Measurements from ENCODE around the gene R3HDM2.

GRCh38 chr12:57272337-57273151 is 158.3 kb downstream of the R3HDM2 start:
- TF ChIP-seq, protein P1, sequence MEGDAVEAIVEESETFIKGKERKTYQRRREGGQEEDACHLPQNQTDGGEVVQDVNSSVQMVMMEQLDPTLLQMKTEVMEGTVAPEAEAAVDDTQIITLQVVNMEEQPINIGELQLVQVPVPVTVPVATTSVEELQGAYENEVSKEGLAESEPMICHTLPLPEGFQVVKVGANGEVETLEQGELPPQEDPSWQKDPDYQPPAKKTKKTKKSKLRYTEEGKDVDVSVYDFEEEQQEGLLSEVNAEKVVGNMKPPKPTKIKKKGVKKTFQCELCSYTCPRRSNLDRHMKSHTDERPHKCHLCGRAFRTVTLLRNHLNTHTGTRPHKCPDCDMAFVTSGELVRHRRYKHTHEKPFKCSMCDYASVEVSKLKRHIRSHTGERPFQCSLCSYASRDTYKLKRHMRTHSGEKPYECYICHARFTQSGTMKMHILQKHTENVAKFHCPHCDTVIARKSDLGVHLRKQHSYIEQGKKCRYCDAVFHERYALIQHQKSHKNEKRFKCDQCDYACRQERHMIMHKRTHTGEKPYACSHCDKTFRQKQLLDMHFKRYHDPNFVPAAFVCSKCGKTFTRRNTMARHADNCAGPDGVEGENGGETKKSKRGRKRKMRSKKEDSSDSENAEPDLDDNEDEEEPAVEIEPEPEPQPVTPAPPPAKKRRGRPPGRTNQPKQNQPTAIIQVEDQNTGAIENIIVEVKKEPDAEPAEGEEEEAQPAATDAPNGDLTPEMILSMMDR (conservative IDR thresholded peaks at IDR 0.05 in 1 of 2, IDR thresholded peaks at IDR 0.05 in 1 of 2; ENCODE audit: low read depth in 1 of 2, low read length in 2 of 2), result no peak
- no peak for TF ChIP-seq EZH2 (IDR thresholded peaks at IDR 0.05; ENCODE audit: low read length, missing control alignments)

Data from fibroblast of lung (primary cell).